ENCODE results near the gene TNFRSF1B. TPM values are rescaled to one million over a fixed set of nuclear protein-coding genes. Genes with fewer than 3 reads are reported as not detected.

TNFRSF1B gene
- total RNA-seq, 4 donors from 2014 or later: 4.4 to 20.4 (median 9.0) TPM

GRCh38 chr1:12170263-12170671 is 3.5 kb downstream of the TNFRSF1B start:
- intact Hi-C loops (cut with DNase I): no loop called here
- Histone ChIP-seq H3K4me1 (peaks cover 7 to 36% of the 10 kb centered on the region in 2 donors), H3K27ac (no peak overlapping the region), H3K36me3 (no peaks in the 10 kb centered on the region), H3K27me3 (no peaks in the 10 kb centered on the region), H3K9me3 (no peaks in the 10 kb centered on the region), H3K4me3 (replicated peaks in 1 of 3) (no peak overlapping the region)
- no peak for TF ChIP-seq POLR2A (IDR thresholded peaks at IDR 0.05)
- no peak for TF ChIP-seq CTCF (IDR thresholded peaks at IDR 0.05)
- WGBS, 2 donors: 82 to 89% methylated on average over 9 of the region's 9 CpGs
- DNase-seq: no peak

GRCh38 chr1:12171206-12172041 is 4.6 kb downstream of the TNFRSF1B start:
- H3K4me1 ChIP-seq: peaks cover 7 to 40% of the 10 kb centered on the region in 2 donors

GRCh38 chr1:12172042-12172851 is 5.5 kb downstream of the TNFRSF1B start:
- peaks cover 6 to 40% of the 10 kb centered on the region in 2 donors for H3K4me1 ChIP-seq
- TF ChIP-seq POLR2A (IDR thresholded peaks at IDR 0.05): no peak
- no peak for TF ChIP-seq CTCF (IDR thresholded peaks at IDR 0.05)
- WGBS, 2 donors: 78 to 87% methylated on average over 12 to 14 of the region's 14 CpGs
- no peak overlapping the region for H3K27ac ChIP-seq
- no peak overlapping the region for H3K4me3 ChIP-seq (replicated peaks in 1 of 3)
- DNase-seq: no peak
- H3K27me3 ChIP-seq: no peaks in the 10 kb centered on the region
- no peaks in the 10 kb centered on the region for H3K9me3 ChIP-seq
- intact Hi-C loops (cut with DNase I): no loop called here
- H3K36me3 ChIP-seq: no peaks in the 10 kb centered on the region

More at GRCh38 chr1:12171206-12172041, 4.6 kb downstream of the TNFRSF1B start:
- Histone ChIP-seq H3K4me3 (replicated peaks in 1 of 3) (no peak overlapping the region), H3K36me3 (no peaks in the 10 kb centered on the region), H3K27ac (no peak overlapping the region), H3K9me3 (no peaks in the 10 kb centered on the region), H3K27me3 (no peaks in the 10 kb centered on the region)
- intact Hi-C loops (cut with DNase I): no loop called here
- 93% methylated on average over 12 of the region's 12 CpGs for WGBS, 2 donors
- DNase-seq: no peak
- no peak for TF ChIP-seq CTCF (IDR thresholded peaks at IDR 0.05)
- TF ChIP-seq POLR2A (IDR thresholded peaks at IDR 0.05): no peak

GRCh38 chr1:12173041-12173509 is 6.3 kb downstream of the TNFRSF1B start:
- Histone ChIP-seq H3K4me1 (peaks cover 4 to 47% of the 10 kb centered on the region in 2 donors), H3K9me3 (no peaks in the 10 kb centered on the region), H3K36me3 (no peaks in the 10 kb centered on the region), H3K27ac (peak overlapping the region in 2 of 3 donors; percentile 15 to 28), H3K27me3 (no peaks in the 10 kb centered on the region), H3K4me3 (replicated peaks in 1 of 3) (no peak overlapping the region)
- no peak for DNase-seq
- TF ChIP-seq CTCF (IDR thresholded peaks at IDR 0.05) (no peak), POLR2A (IDR thresholded peaks at IDR 0.05) (no peak)
- intact Hi-C loops (cut with DNase I): no loop called here
- whole genome bisulfite sequencing, 2 donors: 90 to 93% methylated on average over 3 of the region's 3 CpGs
